H1 (cell line): ENCODE measurements around the gene LY6G5C. TPM values are rescaled to one million over a fixed set of nuclear protein-coding genes. Genes with fewer than 3 reads are reported as not detected.

Source experiments
- CTCF ChIA-PET: fragments of 300-600 bp; sonication (Branson Sonifier 250); formaldehyde crosslinking; loops from one replicate; lab custom pipeline; 2021; ENCODE audit not compliant: partially characterized antibody; lab: Charles Lee
- POLR2A ChIA-PET: fragments of 300-600 bp; sonication (Branson Sonifier 250); formaldehyde crosslinking; loops from one replicate; lab custom pipeline; 2021; ENCODE audit warnings: inconsistent platforms; ENCODE audit not compliant: partially characterized antibody; lab: Charles Lee
- DNase-seq, 2 experiments: peaks; one replicate each; pipeline versions ENCODE4 v3.0.0 to v3.0.0-alpha.2; 2010 to 2022; ENCODE audit warnings: low spot score in 2 of 2, low read depth in 1 of 2, mixed read lengths in 1 of 2
- FAIRE-seq: peaks from 2 replicates; lab custom pipeline; 2011; peaks lifted over from hg19 to GRCh38; lab: Jason Lieb, UNC
- H2AFZ ChIP-seq: 2 replicates; pipeline ENCODE4 v1.8.1; 2012; ENCODE audit warnings: low read length, inconsistent platforms
- H2AK5ac ChIP-seq: 2 replicates; pipeline ENCODE4 v1.6.1; 2013; ENCODE audit warnings: low read depth, low read length
- H2BK120ac ChIP-seq: replicated peaks from 2 replicates; pipeline ENCODE3; 2013; ENCODE audit warnings: low read depth, low read length, inconsistent platforms
- H2BK12ac ChIP-seq: 2 replicates; pipeline ENCODE4 v1.6.1; 2013; ENCODE audit warnings: low read depth, low read length
- H2BK15ac ChIP-seq: 2 replicates; pipeline ENCODE4 v1.6.1; 2013; ENCODE audit warnings: low read length
- H2BK20ac ChIP-seq: 2 replicates; pipeline ENCODE4 v1.6.1; 2013; ENCODE audit warnings: low read length
- H2BK5ac ChIP-seq: 2 replicates; pipeline ENCODE4 v1.6.1; 2013; ENCODE audit warnings: low read depth, low read length
- H3K14ac ChIP-seq: 2 replicates; pipeline ENCODE4 v1.6.1; 2013; ENCODE audit warnings: inconsistent platforms; ENCODE audit not compliant: insufficient read length
- H3K18ac ChIP-seq: 2 replicates; pipeline ENCODE4 v1.6.1; 2013; ENCODE audit warnings: low read length; ENCODE audit errors: extremely low read depth
- H3K23ac ChIP-seq: 2 replicates; pipeline ENCODE4 v1.6.1; 2013; ENCODE audit warnings: inconsistent platforms; ENCODE audit not compliant: insufficient read length
- H3K23me2 ChIP-seq: 2 replicates; pipeline ENCODE4 v1.6.1; 2013; ENCODE audit warnings: low read depth, low read length
- H3K27ac ChIP-seq: 2 replicates; pipeline ENCODE4 v1.6.1; 2011; ENCODE audit warnings: low read depth, low read length, inconsistent platforms
- H3K27me3 ChIP-seq, 4 experiments: replicated peaks in 1 of 4; 1 replicate in 1 of 4; 2 replicates in 3 of 4; pipeline versions ENCODE4 v1.6.1 to v1.8.1; 2011 to 2013; ENCODE audit warnings: low read length in 3 of 4, mild to moderate bottlenecking in 3 of 4, inconsistent platforms in 2 of 4, mixed read lengths in 2 of 4, moderate library complexity in 1 of 4; ENCODE audit not compliant: control insufficient read depth in 3 of 4, insufficient read depth in 3 of 4; ENCODE audit errors: extremely low read depth in 1 of 4
- H3K36me3 ChIP-seq, 4 experiments: 2 replicates each; pipeline versions ENCODE4 v1.6.1 to v1.8.1; 2011 to 2013; ENCODE audit warnings: mild to moderate bottlenecking in 4 of 4, low read length in 3 of 4, moderate library complexity in 2 of 4, control low read depth in 1 of 4, inconsistent platforms in 1 of 4; ENCODE audit not compliant: insufficient read depth in 4 of 4, control insufficient read depth in 2 of 4
- H3K4ac ChIP-seq: replicated peaks from 2 replicates; pipeline ENCODE3; 2013; ENCODE audit warnings: low read length, low read depth, mixed read lengths, inconsistent platforms; ENCODE audit not compliant: insufficient read length
- H3K4me1 ChIP-seq, 4 experiments: replicated peaks in 1 of 4; 1 replicate in 1 of 4; 2 replicates in 3 of 4; pipeline versions ENCODE4 v1.6.1 to v1.8.1; 2011 to 2013; ENCODE audit warnings: low read length in 3 of 4, inconsistent platforms in 2 of 4, mixed read lengths in 1 of 4; ENCODE audit not compliant: insufficient read depth in 4 of 4, control insufficient read depth in 3 of 4
- H3K4me2 ChIP-seq, 2 experiments: 2 replicates each; pipeline versions ENCODE4 v1.6.1 to v1.8.1; 2011 to 2013; ENCODE audit warnings: low read depth in 2 of 2, low read length in 2 of 2, control low read depth in 1 of 2, inconsistent platforms in 1 of 2, mild to moderate bottlenecking in 1 of 2; ENCODE audit not compliant: insufficient read depth in 1 of 2
- H3K4me3 ChIP-seq, 4 experiments: fragments of 200-600, 300-600 bp in 1 of 4; sonication (generic), shearing (Covaris generic), sonication (Bioruptor Twin) in 1 of 4; 2 replicates each; pipeline versions ENCODE4 v1.5.1 to v1.8.1; 2011 to 2016; ENCODE audit warnings: low read length in 4 of 4, low read depth in 3 of 4, control low read depth in 2 of 4, inconsistent platforms in 2 of 4, mild to moderate bottlenecking in 2 of 4, mixed read lengths in 1 of 4, moderate library complexity in 1 of 4; ENCODE audit not compliant: insufficient read depth in 2 of 4; ENCODE audit errors: extremely low read depth in 1 of 4
- H3K56ac ChIP-seq: replicated peaks from 2 replicates; pipeline ENCODE3; 2013; ENCODE audit warnings: low read depth, mild to moderate bottlenecking, mixed read lengths, low read length, inconsistent platforms; ENCODE audit not compliant: insufficient read length
- H3K79me1 ChIP-seq: 2 replicates; pipeline ENCODE4 v1.6.1; 2013; ENCODE audit warnings: low read depth, low read length, control low read depth
- H3K79me2 ChIP-seq, 2 experiments: 2 replicates each; pipeline versions ENCODE4 v1.6.1 to v1.8.1; 2012 to 2013; ENCODE audit warnings: low read length in 2 of 2, mild to moderate bottlenecking in 2 of 2, inconsistent platforms in 1 of 2; ENCODE audit not compliant: insufficient read depth in 2 of 2, control insufficient read depth in 1 of 2
- H3K9ac ChIP-seq, 4 experiments: replicated peaks in 1 of 4; 1 replicate in 1 of 4; 2 replicates in 3 of 4; pipeline versions ENCODE4 v1.6.1 to v1.8.1; 2011 to 2013; ENCODE audit warnings: low read depth in 3 of 4, low read length in 3 of 4, control low read depth in 2 of 4, mild to moderate bottlenecking in 2 of 4, moderate library complexity in 2 of 4, inconsistent platforms in 1 of 4; ENCODE audit errors: extremely low read depth in 1 of 4
- H3K9me3 ChIP-seq, 2 experiments: 2 replicates each; pipeline versions ENCODE4 v1.6.1 to v1.8.1; 2012 to 2013; ENCODE audit warnings: mild to moderate bottlenecking in 2 of 2, moderate library complexity in 2 of 2, control low read depth in 1 of 2, inconsistent platforms in 1 of 2, low read depth in 1 of 2, low read length in 1 of 2, mixed read lengths in 1 of 2; ENCODE audit not compliant: insufficient read depth in 2 of 2
- H4K20me1 ChIP-seq, 2 experiments: replicated peaks in 1 of 2; 2 replicates each; pipeline versions ENCODE3 to v1.8.1; 2011 to 2013; ENCODE audit warnings: inconsistent platforms in 2 of 2, low read length in 2 of 2, mild to moderate bottlenecking in 1 of 2; ENCODE audit not compliant: insufficient read depth in 2 of 2, control insufficient read depth in 1 of 2
- H4K5ac ChIP-seq: 2 replicates; pipeline ENCODE4 v1.6.1; 2013; ENCODE audit warnings: low read length, low read depth, mixed read lengths, inconsistent platforms; ENCODE audit not compliant: insufficient read length
- H4K8ac ChIP-seq: 2 replicates; pipeline ENCODE4 v1.8.0; 2013; ENCODE audit warnings: mild to moderate bottlenecking, moderate library complexity, low read length, inconsistent platforms; ENCODE audit not compliant: insufficient read depth; ENCODE audit errors: extremely low read depth
- H4K91ac ChIP-seq: replicated peaks from 2 replicates; pipeline ENCODE3; 2013; ENCODE audit warnings: low read length, mixed read lengths, inconsistent platforms; ENCODE audit not compliant: insufficient read length
- ATF2 ChIP-seq: IDR thresholded peaks from 2 replicates; pipeline ENCODE4 v1.6.1; 2012; ENCODE audit warnings: low read length, inconsistent platforms
- CEBPB ChIP-seq: IDR thresholded peaks from 2 replicates; pipeline ENCODE4 v1.6.1; 2012; ENCODE audit warnings: low read depth, low read length
- CTBP2 ChIP-seq: IDR thresholded peaks from 2 replicates; pipeline ENCODE4 v1.7.0; 2011; ENCODE audit warnings: borderline replicate concordance, mild to moderate bottlenecking, moderate library complexity, mixed read lengths, low read length; ENCODE audit not compliant: insufficient read depth, insufficient read length
- EGR1 ChIP-seq: IDR thresholded peaks from 2 replicates; pipeline ENCODE4 v1.6.1; 2011; ENCODE audit warnings: low read depth, low read length, borderline replicate concordance
- KDM1A ChIP-seq: fragments of 200-600, 300-600 bp; sonication (generic); IDR thresholded peaks from 2 replicates; pipeline ENCODE4 v1.7.1; 2016; ENCODE audit warnings: mild to moderate bottlenecking, low read length, borderline replicate concordance
- KDM4A ChIP-seq: IDR thresholded peaks from one replicate; pipeline ENCODE4 v1.7.1; 2012; ENCODE audit warnings: low read depth, mild to moderate bottlenecking, moderate library complexity, low read length, inconsistent platforms; ENCODE audit not compliant: severe bottlenecking
- SIN3A ChIP-seq, 2 experiments: IDR thresholded peaks in 1 of 2; conservative IDR thresholded peaks in 1 of 2; 2 replicates each; pipeline ENCODE4 v1.6.1; 2011 to 2012; ENCODE audit warnings: low read length in 2 of 2, improper control_type of control experiment in 1 of 2, low read depth in 1 of 2, mild to moderate bottlenecking in 1 of 2
- SP4 ChIP-seq: IDR thresholded peaks from 2 replicates; pipeline ENCODE4 v1.6.1; 2012; ENCODE audit warnings: low read length, inconsistent platforms
- TAF1 ChIP-seq: IDR thresholded peaks from 2 replicates; pipeline ENCODE4 v1.6.1; 2011; ENCODE audit warnings: mild to moderate bottlenecking, low read depth, low read length
- TCF12 ChIP-seq: IDR thresholded peaks from 2 replicates; pipeline ENCODE4 v1.6.1; 2011; ENCODE audit warnings: low read depth, mild to moderate bottlenecking, low read length
- WGBS, 2 experiments: shearing (Covaris generic) in 1 of 2; methylation state at CpG; one replicate each; pipeline versions ENCODE4 v1.1.6 to v1.1.7; 2013 to 2015; ENCODE audit warnings: low lambda C conversion rate in 2 of 2, mixed read lengths in 2 of 2, inconsistent platforms in 1 of 2, low coverage in 1 of 2, missing lambda C conversion rate in 1 of 2; ENCODE audit not compliant: insufficient replicate concordance in 2 of 2, insufficient coverage in 1 of 2, insufficient read length in 1 of 2; ENCODE audit errors: extremely low coverage in 1 of 2, missing lambda C conversion rate in 1 of 2; 5-methylcytosine and 5-hydroxymethylcytosine counted together
- polyA plus RNA-seq, 7 experiments: library from polyadenylated mRNA; depleted of rRNA in 3 of 7; stranded (reverse) in 5 of 7; unstranded in 2 of 7; fragments of >200 nt in 5 of 7; fragments of 200-250 nt in 2 of 7; gene quantifications; 1 replicate in 5 of 7; 2 replicates in 1 of 7; 4 replicates in 1 of 7; pipeline versions ENCODE4 v1.2.1 to v1.2.3, GENCODE V29; 2011 to 2013; ENCODE audit warnings: missing spikeins in 2 of 7, mixed read lengths in 2 of 7
- total RNA-seq: library from RNA; stranded (reverse); fragmentation: NEBNext Ultra II Directional; extraction: Animal tissue kit (Norgen Biotek cat#: 25700); gene quantifications from 2 replicates; pipeline ENCODE4 v1.2.1, GENCODE V29; 2021

Gene LY6G5C
- total and polyA plus RNA-seq, 2 of the 8 experiments (the other 6 are each of a cell fraction or from before 2014, with no cell fraction given): 1.1 to 1.8 TPM

- Histone ChIP-seq H3K36me3 (no peaks in the 10 kb centered on the region), H3K14ac (no peak overlapping the region), H3K23ac (no peak overlapping the region), H3K4me1 (peaks cover 11 to 29% (median 27%) of the 10 kb centered on the region in 4 experiments), H2AK5ac (no peak overlapping the region), H3K79me1 (no peaks in the 10 kb centered on the region), H4K8ac (no peak overlapping the region), H3K27me3 (no peaks in the 10 kb centered on the region; a peak in 1 of 7 replicates), H2AFZ (0 out of 2 replicates have a peak overlapping the region, but pooled peaks have one; percentile 43), H3K4me3 (0 out of 8 replicates have a peak overlapping the region, but pooled peaks of 1 of the 4 experiments have one; percentile 9), H3K27ac (no peak overlapping the region), H4K91ac (no peak overlapping the region), H4K20me1 (no peaks in the 10 kb centered on the region), H3K4ac (no peak overlapping the region), H2BK120ac (no peak overlapping the region), H3K4me2 (0 out of 4 replicates have a peak overlapping the region, but pooled peaks of 1 of the 2 experiments have one; percentile 45), H3K56ac (no peak overlapping the region), H2BK5ac (no peak overlapping the region), H3K9me3 (no peaks in the 10 kb centered on the region), H2BK20ac (no peak overlapping the region), H3K9ac (no peak overlapping the region), H4K5ac (peak overlapping the region; percentile 51), H3K23me2 (no peaks in the 10 kb centered on the region), H2BK15ac (no peak overlapping the region), H2BK12ac (no peak overlapping the region), H3K18ac (no peak overlapping the region), H3K79me2 (no peaks in the 10 kb centered on the region)
- POLR2A ChIA-PET: interaction anchor here (3.5 to 4.7 kb wide), 3 partner anchors 12 to 22 kb away, joined by 10 to 36 read pairs (median 19); partner anchors contain the start of genes ABHD16A, DDAH2 and MSH5
- DNase-seq (no peak), FAIRE-seq (no peak)
- 63% methylated on average over 10 of the region's 10 CpGs; no CpG with 5 or more reads in 1 of the 2 experiments for WGBS, 2 experiments
- CTCF ChIA-PET: interaction anchor here (0.7 to 1.5 kb wide), 8 partner anchors 10 to 72 kb away, joined by 3 to 5 read pairs (median 3); partner anchors contain the start of gene LY6G5B
- no peak for TF ChIP-seq ATF2
- no peak for TF ChIP-seq KDM4A
- 0 out of 2 replicates have a peak, but pooled peaks have one; percentile 12 for TF ChIP-seq EGR1
- TF ChIP-seq SP4: no peak
- TF ChIP-seq SIN3A (conservative IDR thresholded peaks at IDR 0.05 in 1 of 2, IDR thresholded peaks at IDR 0.05 in 1 of 2; ENCODE audit: low read depth in 1 of 2, low read length in 2 of 2): no peak
- TF ChIP-seq TCF12: no peak
- TF ChIP-seq KDM1A: no peak
- no peak for TF ChIP-seq CEBPB
- no peak for TF ChIP-seq TAF1
- no peak for TF ChIP-seq CTBP2
Measured at GRCh38 chr6:31717499-31718222, 36.8 kb upstream of the LY6G5C start.
